HG03103 (cell line): ENCODE measurements around the gene FLOT2.
"Not testable (repeated sequence)": the region's sequence is repeated elsewhere in the genome, so short reads cannot be mapped to it uniquely, and the experiment has no call there.

Experiments
- ATAC-seq: cut with Tn5 transposase; IDR thresholded peaks from one replicate; pipeline ENCODE4 v1.9.1; 2021; ENCODE audit warnings: low read depth; ENCODE audit not compliant: unreplicated experiment

FLOT2 gene

DNA sequence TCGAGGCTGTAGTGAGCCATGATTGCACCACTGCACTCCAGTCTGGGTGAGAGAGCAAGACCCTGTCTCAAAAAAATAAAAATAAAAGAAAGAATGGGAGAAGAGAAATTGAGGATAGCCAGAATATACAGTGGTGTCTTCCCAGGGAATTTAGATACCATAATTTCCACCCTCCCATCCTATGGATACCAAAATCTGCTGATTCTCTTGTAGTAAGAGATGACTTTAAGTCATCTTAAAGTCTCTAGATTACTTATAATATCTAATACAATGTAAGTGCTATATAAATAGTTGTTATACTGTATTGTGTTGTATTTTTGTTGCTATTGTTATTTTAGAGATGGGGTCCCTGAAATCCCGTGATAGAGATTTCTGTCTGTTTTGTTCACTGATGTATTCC is 44.2 kb downstream of the FLOT2 start:
- no peak for ATAC-seq

GRCh38 chr17:28849281-28849680 is 48.3 kb downstream of the FLOT2 start:
- no peak for ATAC-seq

- ATAC-seq = not testable (repeated sequence)
These were observed 48.9 kb downstream of the FLOT2 start for GRCh38 chr17:28848667-28849066.

- ATAC-seq = not testable (repeated sequence)
These were observed 50.8 kb downstream of the FLOT2 start for GRCh38 chr17:28846699-28847098.

DNA sequence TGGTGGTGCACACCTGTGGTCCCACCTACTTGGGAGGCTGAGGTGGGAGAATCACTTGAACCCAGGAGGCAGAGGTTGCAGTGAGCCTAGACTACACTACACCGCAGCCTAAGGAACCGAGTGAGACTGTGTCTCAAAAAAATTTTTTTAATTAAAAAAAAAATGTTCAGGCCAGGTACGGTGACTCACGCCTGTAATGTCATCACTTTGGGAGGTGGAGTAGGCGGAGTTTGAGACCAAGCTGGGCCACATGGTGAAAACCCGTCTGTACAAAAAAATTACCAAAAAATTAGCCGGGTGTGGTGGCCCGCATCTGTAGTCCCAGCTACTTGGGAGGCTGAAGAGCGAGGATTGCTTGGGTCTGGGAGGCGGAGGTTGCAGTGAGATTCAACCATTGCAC is 51.3 kb downstream of the FLOT2 start:
- ATAC-seq = no peak

DNA sequence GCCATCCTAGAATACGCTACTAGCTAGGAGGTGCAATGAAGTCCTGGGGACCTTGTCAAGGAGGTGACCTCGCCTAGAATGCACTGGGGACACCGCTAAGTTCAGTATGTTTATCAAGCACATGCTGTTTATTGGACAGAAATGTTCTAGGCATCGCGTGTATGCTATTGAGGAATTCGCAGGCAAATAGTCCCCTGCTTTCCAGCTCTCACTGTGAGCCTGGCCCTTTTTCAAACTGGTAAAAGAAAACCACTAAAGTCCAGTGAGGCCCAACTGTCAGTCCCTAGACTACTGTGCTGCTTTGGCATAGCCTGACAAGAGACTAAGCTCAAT is 53.8 kb downstream of the FLOT2 start:
- ATAC-seq = no peak

DNA sequence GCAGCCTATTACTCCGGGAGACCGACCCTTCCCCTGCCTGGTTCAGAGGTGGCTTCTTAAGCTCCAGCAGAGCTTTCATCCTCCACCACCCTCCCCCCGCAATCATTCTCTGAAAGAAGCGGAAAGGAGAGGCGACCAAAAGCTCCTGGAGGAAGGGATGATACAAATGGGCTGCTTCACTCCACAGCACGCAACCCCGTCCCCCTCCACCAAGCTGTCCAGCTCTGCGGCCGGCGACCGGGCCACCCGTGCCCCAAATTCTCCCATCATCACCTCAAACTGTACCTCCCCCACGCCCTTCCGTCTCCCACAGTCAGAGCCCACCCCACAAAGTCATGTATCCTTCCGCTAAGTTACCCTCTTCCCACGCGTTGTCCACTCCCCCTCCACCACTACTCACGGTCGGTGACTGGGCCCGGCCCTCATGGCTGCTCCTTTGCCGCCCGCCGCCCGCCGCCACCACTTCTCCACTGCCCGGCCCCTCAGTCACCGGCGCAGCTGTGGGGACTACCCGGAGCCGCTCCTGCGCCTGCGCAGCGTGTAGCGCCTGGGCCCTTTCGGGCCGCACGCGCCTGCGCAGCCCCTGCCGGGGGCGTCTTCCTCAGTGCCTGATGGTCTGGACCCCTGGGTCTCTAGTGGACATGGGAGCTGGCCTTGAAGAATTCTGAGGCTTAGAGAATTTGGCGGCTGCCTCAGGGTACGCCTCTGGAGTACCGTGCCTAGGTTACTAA is 55.1 kb downstream of the FLOT2 start, which contains the start of gene FAM222B:
Gene FAM222B (minus strand): TSS at position 509 of the 731 bp plus-strand sequence. CDS start 76,123 bp downstream, outside the sequence.
- peak; percentile 78 for ATAC-seq

DNA sequence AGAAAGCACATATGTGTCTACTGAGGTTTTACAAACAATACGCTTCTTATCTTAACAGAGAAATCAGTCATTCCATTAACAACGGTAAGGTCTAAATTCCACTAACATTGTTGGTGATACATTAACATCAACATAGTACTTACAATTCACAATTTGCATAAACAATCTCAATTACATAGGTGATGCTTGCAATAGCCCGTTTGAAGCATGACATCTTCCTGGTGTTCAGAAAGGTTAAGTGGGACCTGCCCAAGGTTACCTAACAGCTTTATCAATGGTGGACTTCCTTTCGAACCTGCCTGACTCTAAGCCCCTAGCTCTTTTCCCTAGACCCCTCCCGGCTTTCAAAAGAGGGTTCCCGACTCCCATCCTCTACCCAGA is 55.6 kb downstream of the FLOT2 start:
- no peak for ATAC-seq

DNA sequence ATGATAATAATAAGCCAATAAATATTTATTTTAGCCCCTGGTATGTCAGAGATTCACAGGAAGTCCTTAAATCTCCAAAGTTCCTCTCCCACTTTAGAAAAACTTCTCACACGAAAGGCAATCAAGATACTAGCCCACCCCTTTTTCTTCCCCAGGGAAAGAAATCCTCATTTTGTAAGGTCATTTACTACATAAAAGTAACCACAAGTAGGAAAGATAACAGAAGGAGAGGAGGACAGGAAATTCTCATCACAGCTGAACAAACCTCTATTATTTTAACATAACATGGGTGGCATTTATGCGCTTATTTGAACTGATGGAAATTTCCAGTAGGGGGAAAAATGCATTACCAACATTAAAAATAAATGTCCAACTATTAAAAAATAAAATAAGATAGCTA is 58.3 kb downstream of the FLOT2 start:
- ATAC-seq = no peak

DNA sequence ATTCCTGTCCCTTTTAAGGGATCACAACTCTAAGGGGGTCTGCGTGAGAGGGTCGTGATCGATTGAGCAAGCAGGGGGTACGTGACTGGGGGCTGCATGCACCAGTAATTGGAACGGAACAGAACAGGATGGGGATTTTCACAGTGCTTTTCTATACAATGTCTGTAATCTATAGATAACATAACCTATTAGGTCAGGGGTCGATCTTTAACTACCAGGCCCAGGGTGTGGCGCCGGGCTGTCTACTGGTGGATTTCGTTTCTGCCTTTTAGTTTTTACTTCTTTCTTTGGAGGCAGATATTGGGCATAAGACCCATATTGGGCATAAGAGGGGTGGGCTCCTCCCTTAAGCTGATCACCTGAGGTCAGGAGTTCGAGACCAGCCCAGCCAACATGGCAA is 61.0 kb downstream of the FLOT2 start:
- not testable (repeated sequence) for ATAC-seq

DNA sequence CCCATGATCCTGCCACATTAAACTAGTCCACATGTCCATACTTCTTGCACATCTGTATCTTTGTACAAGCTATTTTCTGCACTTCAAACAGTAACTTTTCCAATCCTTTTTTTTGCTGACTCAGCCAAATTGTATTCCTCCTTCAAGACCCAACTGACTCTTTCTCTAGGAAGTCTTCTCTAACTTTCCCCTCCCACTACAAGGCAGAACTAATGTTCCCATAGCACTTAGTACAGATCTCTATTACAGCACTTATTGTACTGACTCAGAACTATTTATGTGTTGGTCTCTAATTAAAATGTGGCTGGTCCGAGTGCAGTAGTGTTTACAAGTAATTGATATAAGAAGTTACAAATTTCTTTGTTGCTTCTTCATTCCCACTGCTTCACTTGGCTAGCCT is 63.1 kb downstream of the FLOT2 start:
- ATAC-seq = no peak
